HepG2 (cell line): Measurements from ENCODE around the gene PDE8B. TPM values are rescaled to one million over a fixed set of nuclear protein-coding genes. Genes with fewer than 3 reads are reported as not detected.

Experiments used
- ATAC-seq: fragments of 200-7000 bp; cut with Tn5 transposase; 3 replicates; pipeline ENCODE4 v1.9.1; 2020; ENCODE audit warnings: mild to moderate bottlenecking, moderate library complexity
- BruUV-seq: library from RNA; stranded (reverse); fragments of 400-500 nt; replicated peaks from 2 replicates; lab custom pipeline; 2021; lab: Mats Ljungman, UMichigan
- CTCF ChIA-PET: fragments of 300-600 bp; formaldehyde crosslinking; extraction: SDS; loops from one replicate; lab custom pipeline; 2021; ENCODE audit warnings: low total read pairs, inconsistent platforms, low intra/inter-chr PET ratio; lab: Yijun Ruan, JAX
- POLR2A ChIA-PET: fragments of 350-600 bp; sonication (Branson Sonifier 250); formaldehyde crosslinking; loops from one replicate; lab custom pipeline; 2020; ENCODE audit warnings: antibody characterized with exemption, inconsistent platforms; lab: Yijun Ruan, JAX
- DNase-seq: peaks from one replicate; pipeline ENCODE4 v3.0.0-alpha.2; 2015; ENCODE audit warnings: low spot score
- FAIRE-seq: peaks from 3 replicates; lab custom pipeline; 2011; peaks lifted over from hg19 to GRCh38; lab: Jason Lieb, UNC
- H2AFZ ChIP-seq: one replicate; pipeline ENCODE4 v1.6.1; 2011; ENCODE audit warnings: low read length, inconsistent platforms
- H3K27ac ChIP-seq: fragments of 300-600 bp; 3 replicates; pipeline ENCODE4 v1.8.0; 2011; ENCODE audit warnings: mixed run types, mild to moderate bottlenecking, mixed read lengths, low read length, inconsistent platforms; ENCODE audit not compliant: insufficient read depth; ENCODE audit errors: extremely low read length
- H3K27me3 ChIP-seq, 2 experiments: fragments of 200-600 bp in 1 of 2; 2 replicates in 1 of 2; 3 replicates in 1 of 2; pipeline versions ENCODE4 v1.6.0 to v1.8.0; 2011; ENCODE audit warnings: low read length in 2 of 2, mild to moderate bottlenecking in 2 of 2, moderate library complexity in 2 of 2, inconsistent platforms in 1 of 2; ENCODE audit not compliant: insufficient read depth in 2 of 2, control insufficient read depth in 1 of 2
- H3K36me3 ChIP-seq, 2 experiments: fragments of 200-600 bp in 1 of 2; replicated peaks in 1 of 2; 2 replicates in 1 of 2; 3 replicates in 1 of 2; pipeline versions ENCODE4 v1.5.1 to v1.8.0; 2011; ENCODE audit warnings: low read length in 2 of 2, inconsistent platforms in 1 of 2; ENCODE audit not compliant: insufficient read depth in 2 of 2, control insufficient read depth in 1 of 2
- H3K4me1 ChIP-seq: 2 replicates; pipeline ENCODE4 v1.5.1; 2012; ENCODE audit warnings: low read length, inconsistent platforms; ENCODE audit not compliant: insufficient read depth
- H3K4me2 ChIP-seq: 2 replicates; pipeline ENCODE4 v1.6.0; 2011; ENCODE audit warnings: low read depth, low read length, inconsistent platforms
- H3K4me3 ChIP-seq, 3 experiments: fragments of 200-600 bp in 1 of 3; sonication (generic), shearing (Covaris generic) in 1 of 3; replicated peaks in 1 of 3; 2 replicates each; pipeline ENCODE4 v1.5.1; 2011 to 2016; ENCODE audit warnings: low read length in 3 of 3, inconsistent platforms in 2 of 3, low read depth in 2 of 3, mild to moderate bottlenecking in 2 of 3, control low read depth in 1 of 3, mixed read lengths in 1 of 3; ENCODE audit not compliant: insufficient read depth in 1 of 3
- H3K79me2 ChIP-seq: one replicate; pipeline ENCODE4 v1.6.1; 2011; ENCODE audit warnings: low read length, inconsistent platforms; ENCODE audit not compliant: insufficient read depth
- H3K9ac ChIP-seq: 2 replicates; pipeline ENCODE4 v1.6.0; 2011; ENCODE audit warnings: mild to moderate bottlenecking, low read depth, low read length, inconsistent platforms; ENCODE audit not compliant: insufficient read depth
- H3K9me3 ChIP-seq: 2 replicates; pipeline ENCODE4 v1.5.1; 2012; ENCODE audit warnings: mild to moderate bottlenecking, low read length
- H4K20me1 ChIP-seq: 2 replicates; pipeline ENCODE4 v1.6.0; 2011; ENCODE audit warnings: inconsistent platforms, mild to moderate bottlenecking, low read length, moderate library complexity; ENCODE audit not compliant: insufficient read depth
- DBP ChIP-seq: sonication (generic); formaldehyde crosslinking; IDR thresholded peaks from 2 replicates; pipeline ENCODE4 v1.4.0; 2020; ENCODE audit warnings: missing genetic modification reagents; ENCODE audit errors: not compliant biosample characterization
- FOXO1 ChIP-seq: sonication (generic); formaldehyde crosslinking; IDR thresholded peaks from 2 replicates; pipeline ENCODE4 v1.4.0; 2020; ENCODE audit warnings: missing genetic modification reagents
- PCBP1 ChIP-seq: fragments of 200-400 bp; formaldehyde crosslinking; IDR thresholded peaks from 2 replicates; pipeline ENCODE4 v1.6.1; 2017; ENCODE audit warnings: mild to moderate bottlenecking, low read depth, low read length, borderline replicate concordance
- PRPF4 ChIP-seq: fragments of 200-400 bp; formaldehyde crosslinking; IDR thresholded peaks from 2 replicates; pipeline ENCODE4 v1.6.1; 2016; ENCODE audit warnings: low read length, low read depth; ENCODE audit not compliant: poor library complexity, severe bottlenecking
- RBAK ChIP-seq: sonication (generic); formaldehyde crosslinking; IDR thresholded peaks from 2 replicates; pipeline ENCODE4 v1.5.1; 2020; ENCODE audit warnings: mild to moderate bottlenecking, missing genetic modification reagents
- RFX3 ChIP-seq: IDR thresholded peaks from 2 replicates; pipeline ENCODE4 v1.6.1; 2016; ENCODE audit warnings: missing biosample characterization, missing genetic modification reagents
- SRF ChIP-seq: IDR thresholded peaks from 2 replicates; pipeline ENCODE4 v1.6.1; 2011; ENCODE audit warnings: mild to moderate bottlenecking, low read depth, low read length, moderate library complexity
- THAP8 ChIP-seq: sonication (generic); formaldehyde crosslinking; IDR thresholded peaks from 2 replicates; pipeline ENCODE4 v1.5.1; 2020; ENCODE audit warnings: missing genetic modification reagents, mild to moderate bottlenecking, borderline replicate concordance
- ZBTB3 ChIP-seq: sonication (generic); formaldehyde crosslinking; IDR thresholded peaks from 2 replicates; pipeline ENCODE4 v1.4.0; 2020; ENCODE audit warnings: low read depth, mild to moderate bottlenecking, moderate library complexity, missing genetic modification reagents, borderline replicate concordance
- ZBTB42 ChIP-seq: sonication (generic); formaldehyde crosslinking; IDR thresholded peaks from 2 replicates; pipeline ENCODE4 v1.5.0; 2020; ENCODE audit warnings: mild to moderate bottlenecking, missing genetic modification reagents
- ZKSCAN1 ChIP-seq: fragments of 150-350 bp; IDR thresholded peaks from 2 replicates; pipeline ENCODE4 v1.6.1; 2014; ENCODE audit warnings: low read length
- ZNF468 ChIP-seq: sonication (generic); formaldehyde crosslinking; IDR thresholded peaks from 2 replicates; pipeline ENCODE4 v1.8.0; 2022; ENCODE audit warnings: mild to moderate bottlenecking, moderate library complexity, missing genetic modification reagents
- ZNF878 ChIP-seq: sonication (generic); formaldehyde crosslinking; IDR thresholded peaks from 2 replicates; pipeline ENCODE4 v1.8.1; 2023; ENCODE audit warnings: mild to moderate bottlenecking, missing genetic modification reagents, moderate library complexity
- ZSCAN22 ChIP-seq: sonication (generic); formaldehyde crosslinking; IDR thresholded peaks from 2 replicates; pipeline ENCODE4 v1.4.0; 2020; ENCODE audit warnings: mild to moderate bottlenecking, missing genetic modification reagents
- ZSCAN5A ChIP-seq: sonication (generic); formaldehyde crosslinking; IDR thresholded peaks from 2 replicates; pipeline ENCODE4 v1.8.0; 2022; ENCODE audit warnings: mild to moderate bottlenecking, missing genetic modification reagents, borderline replicate concordance
- WGBS: methylation state at CpG from one replicate; pipeline ENCODE4 v1.1.6; 2017; ENCODE audit warnings: low lambda C conversion rate; 5-methylcytosine and 5-hydroxymethylcytosine counted together
- in situ Hi-C: cut with HindIII; loops from 2 replicates; pipeline ENCODE4 v1.10.0; 2017; ENCODE audit warnings: low pct_unique_long_range_greater_than_20kb; ENCODE audit not compliant: extremely low pct_ligation_motif_present
- intact Hi-C: fragments of 100-400 bp; cut with micrococcal nuclease; formaldehyde crosslinking; loops from one replicate; pipeline ENCODE4 v1.10.0; 2022; ENCODE audit not compliant: unreplicated experiment
- polyA plus RNA-seq, 8 experiments: library from polyadenylated mRNA; depleted of rRNA in 3 of 8; stranded (reverse) in 7 of 8; unstranded in 1 of 8; fragments of >200 nt; fragmentation: Illumina TruSeq in 4 of 8; extraction: Trizol in 4 of 8; gene quantifications; 2 replicates each; pipeline versions ENCODE4 v1.2.1 to v1.2.3, GENCODE V29; 2011 to 2016; ENCODE audit warnings: low read depth in 4 of 8, missing spikeins in 1 of 8, mixed read lengths in 1 of 8; ENCODE audit not compliant: insufficient read depth in 1 of 8
- total RNA-seq, 5 experiments: library from RNA; depleted of rRNA; stranded (reverse); fragments of >200 nt; fragmentation: Illumina TruSeq; extraction: Trizol; gene quantifications; 2 replicates each; pipeline ENCODE4 v1.2.3, GENCODE V29; 2016; ENCODE audit warnings: low read depth in 1 of 5
- TF ChIP-seq, protein P1 (sequence below): sonication (generic); formaldehyde crosslinking; IDR thresholded peaks from 2 replicates; pipeline ENCODE4 v1.4.0; 2020; ENCODE audit warnings: missing genetic modification reagents
- TF ChIP-seq, protein P2 (sequence below), 2 experiments: sonication (generic) in 1 of 2; formaldehyde crosslinking in 1 of 2; IDR thresholded peaks; 2 replicates each; pipeline versions ENCODE4 v1.4.0 to v1.6.1; 2018 to 2020; ENCODE audit warnings: missing genetic modification reagents in 2 of 2, borderline replicate concordance in 1 of 2, low read depth in 1 of 2, mild to moderate bottlenecking in 1 of 2, missing biosample characterization in 1 of 2

PDE8B gene
- total and polyA plus RNA-seq, 2 of the 13 experiments (the other 11 are each of a cell fraction or from before 2014, with no cell fraction given), result 0.07 TPM; not detected in 1

DNA sequence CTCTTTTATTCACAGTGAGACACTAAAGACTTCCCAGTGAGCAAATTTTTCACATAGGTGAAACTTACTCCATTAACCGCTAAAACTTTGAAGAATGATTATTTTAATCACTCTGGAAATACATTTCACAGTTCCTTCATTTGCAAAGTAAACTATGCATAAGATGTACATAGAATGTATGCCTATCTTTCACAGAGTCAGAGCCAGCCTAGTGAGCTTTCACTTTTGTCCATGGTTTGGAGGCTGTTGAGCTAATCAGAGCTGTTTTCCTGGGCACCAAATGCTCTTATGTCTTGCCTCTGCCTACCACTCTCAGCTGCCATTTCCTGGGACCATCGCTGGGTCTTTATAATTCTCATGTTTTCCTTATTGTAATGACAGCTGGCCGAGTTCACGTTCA is 67.3 kb downstream of the PDE8B start (continued):
- TF ChIP-seq, protein P1, sequence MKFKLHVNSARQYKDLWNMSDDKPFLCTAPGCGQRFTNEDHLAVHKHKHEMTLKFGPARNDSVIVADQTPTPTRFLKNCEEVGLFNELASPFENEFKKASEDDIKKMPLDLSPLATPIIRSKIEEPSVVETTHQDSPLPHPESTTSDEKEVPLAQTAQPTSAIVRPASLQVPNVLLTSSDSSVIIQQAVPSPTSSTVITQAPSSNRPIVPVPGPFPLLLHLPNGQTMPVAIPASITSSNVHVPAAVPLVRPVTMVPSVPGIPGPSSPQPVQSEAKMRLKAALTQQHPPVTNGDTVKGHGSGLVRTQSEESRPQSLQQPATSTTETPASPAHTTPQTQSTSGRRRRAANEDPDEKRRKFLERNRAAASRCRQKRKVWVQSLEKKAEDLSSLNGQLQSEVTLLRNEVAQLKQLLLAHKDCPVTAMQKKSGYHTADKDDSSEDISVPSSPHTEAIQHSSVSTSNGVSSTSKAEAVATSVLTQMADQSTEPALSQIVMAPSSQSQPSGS (CRISPR knock-in tag), result no peak
- no peak for TF ChIP-seq ZSCAN22 (CRISPR knock-in tag)
- no peak for TF ChIP-seq ZSCAN5A (CRISPR knock-in tag)
- no peak for TF ChIP-seq ZNF468 (CRISPR knock-in tag)

GRCh38 chr5:77280036-77280435 is 69.6 kb downstream of the PDE8B start:
- Histone ChIP-seq H2AFZ (no peak overlapping the region), H3K79me2 (no peaks in the 10 kb centered on the region), H3K36me3 (no peaks in the 10 kb centered on the region), H3K9ac (no peak overlapping the region), H3K4me1 (no peaks in the 10 kb centered on the region), H3K4me3 (no peak overlapping the region), H4K20me1 (no peaks in the 10 kb centered on the region), H3K4me2 (no peak overlapping the region), H3K27me3 (peaks cover 0 to 2% of the 10 kb centered on the region in 2 experiments; a peak in 2 of 5 replicates), H3K27ac (no peak overlapping the region), H3K9me3 (no peaks in the 10 kb centered on the region)
- intact Hi-C loops, result no loop called here
- ChIA-PET POLR2A (no interaction called here), CTCF (no interaction called here)
- in situ Hi-C loops, result no loop called here
- BruUV-seq, result no TSS peak
- no peak for TF ChIP-seq THAP8 (CRISPR knock-in tag)
- no peak for TF ChIP-seq DBP (CRISPR knock-in tag)
- TF ChIP-seq ZKSCAN1, result no peak
- TF ChIP-seq ZBTB3 (CRISPR knock-in tag), result no peak
- TF ChIP-seq RFX3 (CRISPR knock-in tag), result no peak
- no peak for TF ChIP-seq PCBP1
- TF ChIP-seq, protein P2, sequence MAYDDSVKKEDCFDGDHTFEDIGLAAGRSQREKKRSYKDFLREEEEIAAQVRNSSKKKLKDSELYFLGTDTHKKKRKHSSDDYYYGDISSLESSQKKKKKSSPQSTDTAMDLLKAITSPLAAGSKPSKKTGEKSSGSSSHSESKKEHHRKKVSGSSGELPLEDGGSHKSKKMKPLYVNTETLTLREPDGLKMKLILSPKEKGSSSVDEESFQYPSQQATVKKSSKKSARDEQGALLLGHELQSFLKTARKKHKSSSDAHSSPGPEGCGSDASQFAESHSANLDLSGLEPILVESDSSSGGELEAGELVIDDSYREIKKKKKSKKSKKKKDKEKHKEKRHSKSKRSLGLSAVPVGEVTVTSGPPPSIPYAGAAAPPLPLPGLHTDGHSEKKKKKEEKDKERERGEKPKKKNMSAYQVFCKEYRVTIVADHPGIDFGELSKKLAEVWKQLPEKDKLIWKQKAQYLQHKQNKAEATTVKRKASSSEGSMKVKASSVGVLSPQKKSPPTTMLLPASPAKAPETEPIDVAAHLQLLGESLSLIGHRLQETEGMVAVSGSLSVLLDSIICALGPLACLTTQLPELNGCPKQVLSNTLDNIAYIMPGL (CRISPR knock-in tag; IDR thresholded peaks at IDR 0.05; ENCODE audit: borderline replicate concordance in 1 of 2, low read depth in 1 of 2), result no peak
- no peak for TF ChIP-seq ZNF878 (CRISPR knock-in tag)
- no peak for TF ChIP-seq FOXO1 (CRISPR knock-in tag)
- TF ChIP-seq ZBTB42 (CRISPR knock-in tag), result no peak
- no peak for TF ChIP-seq PRPF4
- no peak for TF ChIP-seq RBAK (CRISPR knock-in tag)
- no peak for TF ChIP-seq SRF
- DNase-seq, result no peak
- 6% methylated on average over 2 of the region's 3 CpGs for WGBS
- no peak for FAIRE-seq
- no peak for ATAC-seq
